MCF 10A (cell line): Measurements from ENCODE around the gene TRIM44. TPM values are rescaled to one million over a fixed set of nuclear protein-coding genes. Genes with fewer than 3 reads are reported as not detected.
A peak's percentile ranks its signal among the peaks of the same experiment; 100 is the strongest.

ENCODE experiments used
- BruUV-seq: library from RNA; stranded (reverse); fragments of 400-500 nt; replicated peaks from 2 replicates; lab custom pipeline; 2021; lab: Mats Ljungman, UMichigan
- CTCF ChIA-PET: fragments of 300-600 bp; sonication (Branson Sonifier 250); formaldehyde crosslinking; extraction: SDS; loops from one replicate; lab custom pipeline; 2021; ENCODE audit warnings: antibody characterized with exemption, inconsistent platforms; lab: Yijun Ruan, JAX
- POLR2A ChIA-PET: fragments of 300-600, 350-650 bp; sonication (Branson Sonifier 250); formaldehyde crosslinking; extraction: SDS; loops from one replicate; lab custom pipeline; 2020; ENCODE audit warnings: antibody characterized with exemption, inconsistent platforms; lab: Yijun Ruan, JAX
- DNase-seq: peaks from one replicate; pipeline ENCODE4 v3.0.0-alpha.2; 2018; ENCODE audit not compliant: unreplicated experiment
- H3K27ac Mint-ChIP-seq: one replicate; pipeline ENCODE4 v1.8.0; 2022; ENCODE audit warnings: mild to moderate bottlenecking, low read depth, mixed read lengths; ENCODE audit not compliant: unreplicated experiment
- H3K27me3 Mint-ChIP-seq: one replicate; pipeline ENCODE4 v1.8.0; 2022; ENCODE audit warnings: mixed read lengths; ENCODE audit not compliant: insufficient read depth, unreplicated experiment
- H3K36me3 Mint-ChIP-seq: one replicate; pipeline ENCODE4 v1.8.0; 2022; ENCODE audit warnings: mild to moderate bottlenecking, moderate library complexity, mixed read lengths; ENCODE audit not compliant: insufficient read depth, unreplicated experiment
- H3K4me1 Mint-ChIP-seq: one replicate; pipeline ENCODE4 v1.8.0; 2022; ENCODE audit warnings: mixed read lengths; ENCODE audit not compliant: insufficient read depth, unreplicated experiment
- H3K4me3 Mint-ChIP-seq: one replicate; pipeline ENCODE4 v1.8.0; 2022; ENCODE audit warnings: mild to moderate bottlenecking, moderate library complexity, mixed read lengths; ENCODE audit not compliant: unreplicated experiment
- H3K9me3 Mint-ChIP-seq: one replicate; pipeline ENCODE4 v1.8.0; 2022; ENCODE audit warnings: mixed read lengths; ENCODE audit not compliant: unreplicated experiment
- CTCF ChIP-seq: fragments of 200-600 bp; IDR thresholded peaks from one replicate; pipeline ENCODE4 v1.8.0; 2022; ENCODE audit warnings: antibody characterized with exemption, mild to moderate bottlenecking; ENCODE audit not compliant: unreplicated experiment
- intact Hi-C: fragments of 100-400 bp; cut with micrococcal nuclease; formaldehyde crosslinking; loops from 2 replicates; pipeline ENCODE4 v1.14.1; 2022
- total RNA-seq: library from RNA; stranded (reverse); gene quantifications from 2 replicates; pipeline ENCODE4 v1.2.3, GENCODE V29; 2022

Gene TRIM44
- total RNA-seq, 1 experiment from 2014 or later, result 103 TPM

DNA sequence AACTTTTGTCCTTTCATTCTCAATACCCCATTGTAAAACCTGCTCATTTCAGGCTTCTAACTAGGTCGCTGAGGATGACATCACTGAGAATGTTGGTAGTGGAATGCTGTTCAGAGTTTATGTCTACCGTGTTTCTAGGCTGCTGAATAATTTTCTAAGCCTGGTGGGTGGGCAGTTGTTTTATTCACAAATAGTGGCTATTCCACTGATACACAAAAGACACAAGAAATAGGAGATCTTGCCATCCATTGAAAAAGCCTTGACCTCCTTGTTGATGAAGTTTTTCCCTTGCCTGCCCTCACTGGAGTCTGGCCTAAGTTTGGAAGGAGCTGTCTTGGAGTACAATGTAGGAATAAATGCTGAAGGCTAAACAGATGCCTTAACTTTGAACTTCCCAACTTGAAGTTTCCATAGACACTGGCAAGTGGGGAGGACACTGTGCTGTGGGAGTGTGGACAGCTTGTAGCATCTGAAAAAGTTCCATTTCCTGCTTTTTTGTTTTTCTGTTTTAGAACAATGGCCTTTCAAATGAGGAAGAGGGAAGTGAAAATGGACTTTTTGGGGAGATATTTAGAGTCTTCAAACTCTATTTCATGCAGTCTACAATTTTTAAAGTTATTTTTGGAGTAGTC, 59.2 kb downstream of the TRIM44 start:
- BruUV-seq, result no TSS peak
- TF ChIP-seq CTCF, result no peak
- CTCF ChIA-PET, result no interaction called here
- Mint-ChIP-seq H3K36me3 (peaks cover 17% of the 10 kb centered on the region), H3K27me3 (no peaks in the 10 kb centered on the region), H3K4me3 (no peak overlapping the region), H3K9me3 (peaks cover 8% of the 10 kb centered on the region), H3K27ac (peak overlapping the region; percentile 61), H3K4me1 (peaks cover 8% of the 10 kb centered on the region)
- POLR2A ChIA-PET, result no interaction called here
- intact Hi-C loops, result no loop called here
- no peak for DNase-seq

GRCh38 chr11:35722641-35723040, 60.1 kb downstream of the TRIM44 start:
- CTCF ChIA-PET, result no interaction called here
- peaks cover 8% of the 10 kb centered on the region for H3K9me3 Mint-ChIP-seq
- TF ChIP-seq CTCF, result no peak
- BruUV-seq, result no TSS peak
- no peak overlapping the region for H3K4me3 Mint-ChIP-seq
- H3K27me3 Mint-ChIP-seq, result no peaks in the 10 kb centered on the region
- H3K4me1 Mint-ChIP-seq, result peaks cover 8% of the 10 kb centered on the region
- DNase-seq, result no peak
- H3K36me3 Mint-ChIP-seq, result peaks cover 26% of the 10 kb centered on the region
- intact Hi-C loops, result no loop called here
- H3K27ac Mint-ChIP-seq, result no peak overlapping the region
- POLR2A ChIA-PET, result no interaction called here

GRCh38 chr11:35723493-35723892, 60.9 kb downstream of the TRIM44 start:
- Mint-ChIP-seq H3K4me3 (no peak overlapping the region), H3K27me3 (no peaks in the 10 kb centered on the region), H3K36me3 (peaks cover 33% of the 10 kb centered on the region), H3K27ac (no peak overlapping the region), H3K4me1 (peaks cover 8% of the 10 kb centered on the region), H3K9me3 (peaks cover 8% of the 10 kb centered on the region)
- no peak for TF ChIP-seq CTCF
- DNase-seq, result peak; percentile 8
- CTCF ChIA-PET, result no interaction called here
- intact Hi-C loops, result no loop called here
- BruUV-seq, result no TSS peak
- POLR2A ChIA-PET, result no interaction called here

- Mint-ChIP-seq H3K27me3 (no peaks in the 10 kb centered on the region), H3K4me1 (peaks cover 8% of the 10 kb centered on the region), H3K27ac (no peak overlapping the region), H3K9me3 (peaks cover 8% of the 10 kb centered on the region), H3K36me3 (peaks cover 33% of the 10 kb centered on the region), H3K4me3 (no peak overlapping the region)
- no peak for TF ChIP-seq CTCF
- intact Hi-C loops, result no loop called here
- ChIA-PET POLR2A (interaction anchor here (0.6 kb wide), 1 partner anchor 75 kb away, joined by 4 read pairs; no protein-coding TSS in a partner anchor), CTCF (no interaction called here)
- DNase-seq, result peak; percentile 26
- no TSS peak for BruUV-seq
Measured at GRCh38 chr11:35723913-35724312, 61.3 kb downstream of the TRIM44 start.
